ENCODE measurements around the gene TMBIM4.

- TF ChIP-seq, protein P1, sequence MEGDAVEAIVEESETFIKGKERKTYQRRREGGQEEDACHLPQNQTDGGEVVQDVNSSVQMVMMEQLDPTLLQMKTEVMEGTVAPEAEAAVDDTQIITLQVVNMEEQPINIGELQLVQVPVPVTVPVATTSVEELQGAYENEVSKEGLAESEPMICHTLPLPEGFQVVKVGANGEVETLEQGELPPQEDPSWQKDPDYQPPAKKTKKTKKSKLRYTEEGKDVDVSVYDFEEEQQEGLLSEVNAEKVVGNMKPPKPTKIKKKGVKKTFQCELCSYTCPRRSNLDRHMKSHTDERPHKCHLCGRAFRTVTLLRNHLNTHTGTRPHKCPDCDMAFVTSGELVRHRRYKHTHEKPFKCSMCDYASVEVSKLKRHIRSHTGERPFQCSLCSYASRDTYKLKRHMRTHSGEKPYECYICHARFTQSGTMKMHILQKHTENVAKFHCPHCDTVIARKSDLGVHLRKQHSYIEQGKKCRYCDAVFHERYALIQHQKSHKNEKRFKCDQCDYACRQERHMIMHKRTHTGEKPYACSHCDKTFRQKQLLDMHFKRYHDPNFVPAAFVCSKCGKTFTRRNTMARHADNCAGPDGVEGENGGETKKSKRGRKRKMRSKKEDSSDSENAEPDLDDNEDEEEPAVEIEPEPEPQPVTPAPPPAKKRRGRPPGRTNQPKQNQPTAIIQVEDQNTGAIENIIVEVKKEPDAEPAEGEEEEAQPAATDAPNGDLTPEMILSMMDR (IDR thresholded peaks at IDR 0.05; ENCODE audit: low read depth, low read length, poor library complexity, severe bottlenecking): no peak
- TF ChIP-seq EZH2phosphoT487 (IDR thresholded peaks at IDR 0.05; ENCODE audit: borderline replicate concordance, low read length): no peak
Observed at GRCh38 chr12:66127650-66128049, 42.1 kb downstream of the TMBIM4 start.

Data from DOHH2 (cell line).